ENCODE results near the gene TICAM2.

Gene TICAM2

GRCh38 chr5:115594128-115595047, 7.9 kb downstream of the TICAM2 start:
- H3K4me3 Mint-ChIP-seq = no peak overlapping the region
- peaks cover 7% of the 10 kb centered on the region for H3K36me3 Mint-ChIP-seq

GRCh38 chr5:115589043-115589442, 13.2 kb downstream of the TICAM2 start:
- Mint-ChIP-seq H3K4me1 (peaks cover 7% of the 10 kb centered on the region), H3K4me3 (no peak overlapping the region), H3K27me3 (no peaks in the 10 kb centered on the region), H3K9me3 (peaks cover 2% of the 10 kb centered on the region), H3K36me3 (peaks cover 4% of the 10 kb centered on the region), H3K27ac (peak overlapping the region; percentile 25)
- no peak for ATAC-seq (ENCODE audit: low read depth)
- no peak for DNase-seq (ENCODE audit: low spot score in 2 of 2)

More at GRCh38 chr5:115594128-115595047, 7.9 kb downstream of the TICAM2 start:
- Mint-ChIP-seq H3K4me1 (peaks cover 14% of the 10 kb centered on the region), H3K27ac (no peak overlapping the region), H3K27me3 (no peaks in the 10 kb centered on the region), H3K9me3 (peaks cover 2% of the 10 kb centered on the region)
- ATAC-seq (ENCODE audit: low read depth) (no peak), DNase-seq (ENCODE audit: low spot score in 2 of 2) (no peak)

GRCh38 chr5:115588640-115589039, 13.6 kb downstream of the TICAM2 start:
- DNase-seq (ENCODE audit: low spot score in 2 of 2) = no peak
- no peak overlapping the region for H3K4me3 Mint-ChIP-seq
- H3K27me3 Mint-ChIP-seq = no peaks in the 10 kb centered on the region
- H3K36me3 Mint-ChIP-seq = peaks cover 4% of the 10 kb centered on the region
- peaks cover 7% of the 10 kb centered on the region for H3K4me1 Mint-ChIP-seq
- H3K9me3 Mint-ChIP-seq = peaks cover 2% of the 10 kb centered on the region
- H3K27ac Mint-ChIP-seq = peak overlapping the region; percentile 25
- ATAC-seq (ENCODE audit: low read depth) = no peak

GRCh38 chr5:115586525-115587146, 15.6 kb downstream of the TICAM2 start:
- Mint-ChIP-seq H3K9me3 (peaks cover 2% of the 10 kb centered on the region), H3K4me1 (peaks cover 10% of the 10 kb centered on the region), H3K4me3 (no peak overlapping the region), H3K27me3 (no peaks in the 10 kb centered on the region), H3K27ac (no peak overlapping the region), H3K36me3 (peaks cover 2% of the 10 kb centered on the region)
- peak in 1 of 2 donors; percentile 31 for DNase-seq (ENCODE audit: low spot score in 2 of 2)
- peak; percentile 43 for ATAC-seq (ENCODE audit: low read depth)

- no peak overlapping the region for H3K4me3 Mint-ChIP-seq
These were observed 17.0 kb downstream of the TICAM2 start for GRCh38 chr5:115585265-115585664.

GRCh38 chr5:115584501-115584900, 17.8 kb downstream of the TICAM2 start:
- H3K4me3 Mint-ChIP-seq = no peak overlapping the region
- peaks cover 17% of the 10 kb centered on the region for H3K4me1 Mint-ChIP-seq
- H3K36me3 Mint-ChIP-seq = peaks cover 3% of the 10 kb centered on the region
- no peaks in the 10 kb centered on the region for H3K9me3 Mint-ChIP-seq
- peak overlapping the region; percentile 28 for H3K27ac Mint-ChIP-seq
- ATAC-seq (ENCODE audit: low read depth) = no peak
- no peaks in the 10 kb centered on the region for H3K27me3 Mint-ChIP-seq
- DNase-seq (ENCODE audit: low spot score in 2 of 2) = no peak

More at GRCh38 chr5:115585265-115585664, 17.0 kb downstream of the TICAM2 start:
- peaks cover 13% of the 10 kb centered on the region for H3K4me1 Mint-ChIP-seq
- H3K36me3 Mint-ChIP-seq = peaks cover 3% of the 10 kb centered on the region
- H3K27ac Mint-ChIP-seq = no peak overlapping the region
- H3K9me3 Mint-ChIP-seq = no peaks in the 10 kb centered on the region
- no peak for ATAC-seq (ENCODE audit: low read depth)
- DNase-seq (ENCODE audit: low spot score in 2 of 2) = no peak
- no peaks in the 10 kb centered on the region for H3K27me3 Mint-ChIP-seq

GRCh38 chr5:115583474-115583873, 18.8 kb downstream of the TICAM2 start:
- H3K27ac Mint-ChIP-seq = no peak overlapping the region
- peaks cover 19% of the 10 kb centered on the region for H3K4me1 Mint-ChIP-seq
- no peaks in the 10 kb centered on the region for H3K9me3 Mint-ChIP-seq
- ATAC-seq (ENCODE audit: low read depth) (no peak), DNase-seq (ENCODE audit: low spot score in 2 of 2) (no peak)
- no peak overlapping the region for H3K4me3 Mint-ChIP-seq
- peaks cover 3% of the 10 kb centered on the region for H3K36me3 Mint-ChIP-seq
- no peaks in the 10 kb centered on the region for H3K27me3 Mint-ChIP-seq

GRCh38 chr5:115580941-115581340, 21.3 kb downstream of the TICAM2 start:
- Mint-ChIP-seq H3K4me3 (no peak overlapping the region), H3K27ac (no peak overlapping the region), H3K27me3 (no peaks in the 10 kb centered on the region), H3K9me3 (peaks cover 5% of the 10 kb centered on the region), H3K36me3 (peaks cover 8% of the 10 kb centered on the region), H3K4me1 (peaks cover 19% of the 10 kb centered on the region)
- ATAC-seq (ENCODE audit: low read depth) = no peak
- no peak for DNase-seq (ENCODE audit: low spot score in 2 of 2)

GRCh38 chr5:115579747-115580173, 22.5 kb downstream of the TICAM2 start:
- peak; percentile 40 for ATAC-seq (ENCODE audit: low read depth)
- H3K4me3 Mint-ChIP-seq = no peak overlapping the region
- H3K27ac Mint-ChIP-seq = no peak overlapping the region
- DNase-seq (ENCODE audit: low spot score in 2 of 2) = no peak
- peaks cover 8% of the 10 kb centered on the region for H3K36me3 Mint-ChIP-seq
- H3K27me3 Mint-ChIP-seq = no peaks in the 10 kb centered on the region
- peaks cover 23% of the 10 kb centered on the region for H3K4me1 Mint-ChIP-seq
- peaks cover 5% of the 10 kb centered on the region for H3K9me3 Mint-ChIP-seq

GRCh38 chr5:115579216-115579615, 23.1 kb downstream of the TICAM2 start:
- Mint-ChIP-seq H3K27me3 (no peaks in the 10 kb centered on the region), H3K4me3 (no peak overlapping the region), H3K9me3 (peaks cover 5% of the 10 kb centered on the region), H3K27ac (no peak overlapping the region), H3K36me3 (peaks cover 8% of the 10 kb centered on the region), H3K4me1 (peaks cover 25% of the 10 kb centered on the region)
- no peak for DNase-seq (ENCODE audit: low spot score in 2 of 2)
- no peak for ATAC-seq (ENCODE audit: low read depth)

GRCh38 chr5:115578657-115579056, 23.6 kb downstream of the TICAM2 start:
- Mint-ChIP-seq H3K9me3 (peaks cover 5% of the 10 kb centered on the region), H3K27me3 (no peaks in the 10 kb centered on the region), H3K27ac (peak overlapping the region; percentile 8), H3K4me3 (peak overlapping the region; percentile 65), H3K36me3 (peaks cover 8% of the 10 kb centered on the region), H3K4me1 (peaks cover 24% of the 10 kb centered on the region)
- peak; percentile 75 for ATAC-seq (ENCODE audit: low read depth)
- DNase-seq (ENCODE audit: low spot score in 2 of 2) = no peak

- ATAC-seq (ENCODE audit: low read depth) = no peak
- H3K27me3 Mint-ChIP-seq = no peaks in the 10 kb centered on the region
- H3K4me1 Mint-ChIP-seq = peaks cover 22% of the 10 kb centered on the region
- H3K4me3 Mint-ChIP-seq = peak overlapping the region; percentile 34
- H3K9me3 Mint-ChIP-seq = peaks cover 5% of the 10 kb centered on the region
- DNase-seq (ENCODE audit: low spot score in 2 of 2) = no peak
- H3K27ac Mint-ChIP-seq = peak overlapping the region; percentile 24
- peaks cover 8% of the 10 kb centered on the region for H3K36me3 Mint-ChIP-seq
These were observed 24.5 kb downstream of the TICAM2 start for GRCh38 chr5:115577741-115578140.

- ATAC-seq (ENCODE audit: low read depth) (no peak), DNase-seq (ENCODE audit: low spot score in 2 of 2) (no peak)
- H3K27me3 Mint-ChIP-seq = no peaks in the 10 kb centered on the region
- peaks cover 5% of the 10 kb centered on the region for H3K9me3 Mint-ChIP-seq
- peak overlapping the region; percentile 24 for H3K27ac Mint-ChIP-seq
- H3K36me3 Mint-ChIP-seq = peaks cover 8% of the 10 kb centered on the region
- H3K4me1 Mint-ChIP-seq = peaks cover 22% of the 10 kb centered on the region
- H3K4me3 Mint-ChIP-seq = no peak overlapping the region
These were observed 24.9 kb downstream of the TICAM2 start for GRCh38 chr5:115577329-115577728.
